ENCODE measurements around the gene ZNF236.

DNA sequence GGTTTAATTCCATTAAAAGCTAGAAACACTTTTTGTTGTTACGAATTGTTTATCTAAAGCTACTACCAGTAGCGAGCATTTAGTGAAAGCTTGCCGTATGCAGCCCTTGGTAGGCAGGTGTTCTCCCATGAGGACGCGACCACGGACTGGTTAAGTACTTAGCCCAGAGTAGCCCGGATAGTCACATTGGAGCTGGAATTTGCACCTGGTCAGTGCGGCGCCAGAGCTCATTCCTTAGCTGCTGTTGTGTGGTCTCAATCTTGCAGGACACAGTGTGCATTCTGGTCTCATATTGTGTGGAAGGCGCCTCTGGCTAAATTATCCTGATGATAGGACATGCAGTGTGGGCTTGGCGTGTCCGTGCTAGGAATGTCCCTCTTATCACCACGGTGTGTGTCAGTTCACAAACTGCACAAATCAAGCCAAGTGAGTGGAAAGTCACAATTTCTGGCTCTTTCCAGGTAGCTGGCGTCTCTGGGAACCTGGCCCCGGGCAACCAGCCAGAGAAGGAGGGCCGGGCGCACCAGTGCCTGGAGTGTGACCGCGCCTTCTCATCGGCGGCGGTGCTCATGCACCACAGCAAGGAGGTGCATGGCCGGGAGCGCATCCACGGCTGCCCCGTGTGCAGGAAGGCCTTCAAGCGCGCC, 133.3 kb downstream of the ZNF236 start:
- TF ChIP-seq TAF1 (IDR thresholded peaks at IDR 0.05; ENCODE audit: borderline replicate concordance, insufficient read depth, low read length) (no peak), SIN3A (IDR thresholded peaks at IDR 0.05; ENCODE audit: borderline replicate concordance, insufficient read depth, low read length) (no peak), POLR2AphosphoS5 (IDR thresholded peaks at IDR 0.05; ENCODE audit: low read depth, low read length) (no peak), FOXP2 (optimal IDR thresholded peaks at IDR 0.05; ENCODE audit: borderline replicate concordance, extremely low read depth, extremely low read length, insufficient read depth) (no peak)
- TF ChIP-seq, protein P1, sequence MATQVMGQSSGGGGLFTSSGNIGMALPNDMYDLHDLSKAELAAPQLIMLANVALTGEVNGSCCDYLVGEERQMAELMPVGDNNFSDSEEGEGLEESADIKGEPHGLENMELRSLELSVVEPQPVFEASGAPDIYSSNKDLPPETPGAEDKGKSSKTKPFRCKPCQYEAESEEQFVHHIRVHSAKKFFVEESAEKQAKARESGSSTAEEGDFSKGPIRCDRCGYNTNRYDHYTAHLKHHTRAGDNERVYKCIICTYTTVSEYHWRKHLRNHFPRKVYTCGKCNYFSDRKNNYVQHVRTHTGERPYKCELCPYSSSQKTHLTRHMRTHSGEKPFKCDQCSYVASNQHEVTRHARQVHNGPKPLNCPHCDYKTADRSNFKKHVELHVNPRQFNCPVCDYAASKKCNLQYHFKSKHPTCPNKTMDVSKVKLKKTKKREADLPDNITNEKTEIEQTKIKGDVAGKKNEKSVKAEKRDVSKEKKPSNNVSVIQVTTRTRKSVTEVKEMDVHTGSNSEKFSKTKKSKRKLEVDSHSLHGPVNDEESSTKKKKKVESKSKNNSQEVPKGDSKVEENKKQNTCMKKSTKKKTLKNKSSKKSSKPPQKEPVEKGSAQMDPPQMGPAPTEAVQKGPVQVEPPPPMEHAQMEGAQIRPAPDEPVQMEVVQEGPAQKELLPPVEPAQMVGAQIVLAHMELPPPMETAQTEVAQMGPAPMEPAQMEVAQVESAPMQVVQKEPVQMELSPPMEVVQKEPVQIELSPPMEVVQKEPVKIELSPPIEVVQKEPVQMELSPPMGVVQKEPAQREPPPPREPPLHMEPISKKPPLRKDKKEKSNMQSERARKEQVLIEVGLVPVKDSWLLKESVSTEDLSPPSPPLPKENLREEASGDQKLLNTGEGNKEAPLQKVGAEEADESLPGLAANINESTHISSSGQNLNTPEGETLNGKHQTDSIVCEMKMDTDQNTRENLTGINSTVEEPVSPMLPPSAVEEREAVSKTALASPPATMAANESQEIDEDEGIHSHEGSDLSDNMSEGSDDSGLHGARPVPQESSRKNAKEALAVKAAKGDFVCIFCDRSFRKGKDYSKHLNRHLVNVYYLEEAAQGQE (IDR thresholded peaks at IDR 0.05; ENCODE audit: insufficient read depth in 1 of 2, low read depth in 2 of 2, low read length in 2 of 2): no peak
